MCF 10A (cell line): Measurements from ENCODE around the gene TM2D1. TPM values are rescaled to one million over a fixed set of nuclear protein-coding genes. Genes with fewer than 3 reads are reported as not detected.

Experiments
- BruUV-seq: library from RNA; stranded (reverse); fragments of 400-500 nt; replicated peaks from 2 replicates; lab custom pipeline; 2021; lab: Mats Ljungman, UMichigan
- CTCF ChIA-PET: fragments of 300-600 bp; sonication (Branson Sonifier 250); formaldehyde crosslinking; extraction: SDS; loops from one replicate; lab custom pipeline; 2021; ENCODE audit warnings: antibody characterized with exemption, inconsistent platforms; lab: Yijun Ruan, JAX
- POLR2A ChIA-PET: fragments of 300-600, 350-650 bp; sonication (Branson Sonifier 250); formaldehyde crosslinking; extraction: SDS; loops from one replicate; lab custom pipeline; 2020; ENCODE audit warnings: antibody characterized with exemption, inconsistent platforms; lab: Yijun Ruan, JAX
- DNase-seq: peaks from one replicate; pipeline ENCODE4 v3.0.0-alpha.2; 2018; ENCODE audit not compliant: unreplicated experiment
- H3K27ac Mint-ChIP-seq: one replicate; pipeline ENCODE4 v1.8.0; 2022; ENCODE audit warnings: mild to moderate bottlenecking, low read depth, mixed read lengths; ENCODE audit not compliant: unreplicated experiment
- H3K27me3 Mint-ChIP-seq: one replicate; pipeline ENCODE4 v1.8.0; 2022; ENCODE audit warnings: mixed read lengths; ENCODE audit not compliant: insufficient read depth, unreplicated experiment
- H3K36me3 Mint-ChIP-seq: one replicate; pipeline ENCODE4 v1.8.0; 2022; ENCODE audit warnings: mild to moderate bottlenecking, moderate library complexity, mixed read lengths; ENCODE audit not compliant: insufficient read depth, unreplicated experiment
- H3K4me1 Mint-ChIP-seq: one replicate; pipeline ENCODE4 v1.8.0; 2022; ENCODE audit warnings: mixed read lengths; ENCODE audit not compliant: insufficient read depth, unreplicated experiment
- H3K4me3 Mint-ChIP-seq: one replicate; pipeline ENCODE4 v1.8.0; 2022; ENCODE audit warnings: mild to moderate bottlenecking, moderate library complexity, mixed read lengths; ENCODE audit not compliant: unreplicated experiment
- H3K9me3 Mint-ChIP-seq: one replicate; pipeline ENCODE4 v1.8.0; 2022; ENCODE audit warnings: mixed read lengths; ENCODE audit not compliant: unreplicated experiment
- CTCF ChIP-seq: fragments of 200-600 bp; IDR thresholded peaks from one replicate; pipeline ENCODE4 v1.8.0; 2022; ENCODE audit warnings: antibody characterized with exemption, mild to moderate bottlenecking; ENCODE audit not compliant: unreplicated experiment
- intact Hi-C: fragments of 100-400 bp; cut with micrococcal nuclease; formaldehyde crosslinking; loops from 2 replicates; pipeline ENCODE4 v1.14.1; 2022
- total RNA-seq: library from RNA; stranded (reverse); gene quantifications from 2 replicates; pipeline ENCODE4 v1.2.3, GENCODE V29; 2022

Gene TM2D1
- total RNA-seq, 1 experiment from 2014 or later: 29.4 TPM

GRCh38 chr1:61670445-61670844, 54.5 kb downstream of the TM2D1 start:
- TF ChIP-seq CTCF: no peak
- peaks cover 7% of the 10 kb centered on the region for H3K36me3 Mint-ChIP-seq
- intact Hi-C loops: no loop called here
- no peaks in the 10 kb centered on the region for H3K4me1 Mint-ChIP-seq
- no peak for DNase-seq
- CTCF ChIA-PET: interaction anchor here (0.8 kb wide), 1 partner anchor 134 kb away, joined by 3 read pairs; no protein-coding TSS in a partner anchor
- no peak overlapping the region for H3K27ac Mint-ChIP-seq
- no peak overlapping the region for H3K4me3 Mint-ChIP-seq
- POLR2A ChIA-PET: interaction anchor here (1.1 kb wide), 1 partner anchor 187 kb away, joined by 3 read pairs; no protein-coding TSS in a partner anchor
- H3K27me3 Mint-ChIP-seq: no peaks in the 10 kb centered on the region
- H3K9me3 Mint-ChIP-seq: no peaks in the 10 kb centered on the region
- no TSS peak for BruUV-seq

DNA sequence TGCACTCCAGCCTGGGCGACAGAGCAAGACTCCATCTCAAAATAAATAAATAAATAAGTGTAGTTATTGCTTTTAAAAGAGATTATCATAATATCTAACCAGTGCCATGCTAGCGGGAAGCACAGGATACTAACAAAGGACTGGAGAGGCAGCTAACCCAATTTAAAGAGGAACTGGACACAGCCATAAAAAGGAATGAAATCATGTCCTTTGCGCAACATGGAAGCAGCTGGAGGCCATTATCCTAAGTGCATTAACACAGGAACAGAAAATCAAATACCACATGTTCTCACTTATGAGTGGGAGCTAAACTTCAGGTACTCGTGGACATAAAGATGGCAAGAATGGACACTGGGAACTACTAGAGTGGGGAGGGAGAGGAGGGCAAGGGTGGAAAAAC, 54.9 kb downstream of the TM2D1 start:
- H3K27me3 Mint-ChIP-seq: no peaks in the 10 kb centered on the region
- H3K4me3 Mint-ChIP-seq: no peak overlapping the region

DNA sequence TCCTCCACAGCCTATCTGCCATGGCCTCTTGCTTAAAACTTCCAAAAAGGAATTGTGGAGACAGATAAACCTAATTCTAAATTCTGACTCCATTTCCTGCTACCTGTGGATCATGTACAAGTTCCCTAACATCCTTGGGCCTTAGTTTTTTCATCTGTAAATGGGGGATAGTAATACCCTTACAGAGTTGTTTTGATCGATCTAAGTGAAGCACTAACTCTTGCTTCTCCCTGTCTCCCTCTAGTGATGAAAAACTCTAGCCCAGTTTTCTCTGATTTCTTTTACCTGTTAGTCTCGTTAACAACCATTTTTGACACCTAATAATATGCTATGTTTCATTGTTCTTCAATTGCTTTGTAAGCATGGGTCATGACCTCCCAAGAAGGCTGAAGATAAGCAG, 65.9 kb downstream of the TM2D1 start:
- no peak overlapping the region for H3K4me3 Mint-ChIP-seq
- no peaks in the 10 kb centered on the region for H3K27me3 Mint-ChIP-seq
- H3K4me1 Mint-ChIP-seq: peaks cover 5% of the 10 kb centered on the region
- DNase-seq: peak; percentile 20
- H3K27ac Mint-ChIP-seq: no peak overlapping the region
- no TSS peak for BruUV-seq
- peak; percentile 26 for TF ChIP-seq CTCF
- H3K36me3 Mint-ChIP-seq: no peaks in the 10 kb centered on the region
- CTCF ChIA-PET: no interaction called here
- H3K9me3 Mint-ChIP-seq: no peaks in the 10 kb centered on the region
- POLR2A ChIA-PET: no interaction called here
- intact Hi-C loops: no loop called here

More for the DNA sequence above, 54.9 kb downstream of the TM2D1 start:
- Mint-ChIP-seq H3K36me3 (peaks cover 7% of the 10 kb centered on the region), H3K27ac (no peak overlapping the region), H3K4me1 (no peaks in the 10 kb centered on the region), H3K9me3 (no peaks in the 10 kb centered on the region)
- intact Hi-C loops: no loop called here
- DNase-seq: no peak
- BruUV-seq: no TSS peak
- TF ChIP-seq CTCF: no peak
- POLR2A ChIA-PET: no interaction called here
- CTCF ChIA-PET: interaction anchor here (0.8 kb wide), 1 partner anchor 134 kb away, joined by 3 read pairs; no protein-coding TSS in a partner anchor

DNA sequence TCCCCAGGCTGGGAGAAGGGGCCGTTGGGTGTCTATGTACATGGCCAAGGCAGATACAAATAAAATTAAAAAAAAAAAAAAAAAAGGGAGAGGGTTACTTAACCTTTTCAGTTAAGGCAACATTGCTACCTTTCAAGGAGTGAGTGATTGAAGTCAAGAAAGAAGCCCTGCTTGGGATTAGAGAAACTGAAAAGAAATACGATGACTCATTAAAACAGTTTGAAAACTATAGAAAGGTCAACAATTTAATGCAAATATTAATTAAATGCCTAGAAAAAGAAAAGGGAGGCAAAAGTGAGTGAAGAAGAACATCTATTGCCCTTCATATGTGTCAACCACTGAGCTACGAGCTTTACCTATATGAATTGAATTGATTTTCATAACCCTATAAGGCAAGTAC, 69.5 kb downstream of the TM2D1 start:
- H3K27me3 Mint-ChIP-seq: no peaks in the 10 kb centered on the region
- intact Hi-C loops: no loop called here
- H3K4me3 Mint-ChIP-seq: no peak overlapping the region
- POLR2A ChIA-PET: interaction anchor here (0.7 kb wide), 1 partner anchor 10 kb away, joined by 3 read pairs; no protein-coding TSS in a partner anchor
- no peak for TF ChIP-seq CTCF
- DNase-seq: no peak
- H3K9me3 Mint-ChIP-seq: no peaks in the 10 kb centered on the region
- CTCF ChIA-PET: interaction anchor here (1.3 kb wide), 1 partner anchor 11 kb away, joined by 3 read pairs; no protein-coding TSS in a partner anchor
- no peaks in the 10 kb centered on the region for H3K36me3 Mint-ChIP-seq
- no TSS peak for BruUV-seq
- peaks cover 5% of the 10 kb centered on the region for H3K4me1 Mint-ChIP-seq
- H3K27ac Mint-ChIP-seq: no peak overlapping the region
